C4-2B (cell line): ENCODE measurements around the gene PRKCZ.

Source experiments
- H3K27ac ChIP-seq: fragments of 450-650 bp; 2 replicates; pipeline ENCODE4 v1.5.1; 2017
- CTCF ChIP-seq: fragments of 450-650 bp; conservative IDR thresholded peaks from 2 replicates; pipeline ENCODE4 v1.5.1; 2017; ENCODE audit warnings: mild to moderate bottlenecking
- ZFX ChIP-seq: fragments of 450-650 bp; IDR thresholded peaks from 2 replicates; pipeline ENCODE4 v1.6.1; 2017

PRKCZ gene

GRCh38 chr1:2078170-2078569, 28.0 kb downstream of the PRKCZ start:
- no peak overlapping the region for H3K27ac ChIP-seq
- no peak for TF ChIP-seq ZFX
- TF ChIP-seq CTCF = no peak

- H3K27ac ChIP-seq = no peak overlapping the region
- TF ChIP-seq CTCF = no peak
- no peak for TF ChIP-seq ZFX
Observed at GRCh38 chr1:2079396-2080085, 29.3 kb downstream of the PRKCZ start.

GRCh38 chr1:2080140-2080539, 29.9 kb downstream of the PRKCZ start:
- no peak for TF ChIP-seq CTCF
- no peak for TF ChIP-seq ZFX
- no peak overlapping the region for H3K27ac ChIP-seq

- no peak overlapping the region; the same call in 1 of the 2 replicates for H3K27ac ChIP-seq
Observed at GRCh38 chr1:2080884-2081283, 30.7 kb downstream of the PRKCZ start.

GRCh38 chr1:2081326-2081885, 31.2 kb downstream of the PRKCZ start:
- TF ChIP-seq ZFX (no peak), CTCF (no peak)
- H3K27ac ChIP-seq = peak overlapping the region; percentile 75

More at GRCh38 chr1:2080884-2081283, 30.7 kb downstream of the PRKCZ start:
- TF ChIP-seq ZFX = no peak
- TF ChIP-seq CTCF = no peak

- no peak for TF ChIP-seq ZFX
- no peak for TF ChIP-seq CTCF
- peak overlapping the region; percentile 75 for H3K27ac ChIP-seq
Observed at GRCh38 chr1:2082064-2082463, 31.9 kb downstream of the PRKCZ start.

- H3K27ac ChIP-seq = no peak overlapping the region
- no peak for TF ChIP-seq CTCF
- no peak for TF ChIP-seq ZFX
Observed at GRCh38 chr1:2083666-2084065, 33.5 kb downstream of the PRKCZ start.
